Measurements from ENCODE around the gene ZFYVE9.

Gene ZFYVE9

DNA sequence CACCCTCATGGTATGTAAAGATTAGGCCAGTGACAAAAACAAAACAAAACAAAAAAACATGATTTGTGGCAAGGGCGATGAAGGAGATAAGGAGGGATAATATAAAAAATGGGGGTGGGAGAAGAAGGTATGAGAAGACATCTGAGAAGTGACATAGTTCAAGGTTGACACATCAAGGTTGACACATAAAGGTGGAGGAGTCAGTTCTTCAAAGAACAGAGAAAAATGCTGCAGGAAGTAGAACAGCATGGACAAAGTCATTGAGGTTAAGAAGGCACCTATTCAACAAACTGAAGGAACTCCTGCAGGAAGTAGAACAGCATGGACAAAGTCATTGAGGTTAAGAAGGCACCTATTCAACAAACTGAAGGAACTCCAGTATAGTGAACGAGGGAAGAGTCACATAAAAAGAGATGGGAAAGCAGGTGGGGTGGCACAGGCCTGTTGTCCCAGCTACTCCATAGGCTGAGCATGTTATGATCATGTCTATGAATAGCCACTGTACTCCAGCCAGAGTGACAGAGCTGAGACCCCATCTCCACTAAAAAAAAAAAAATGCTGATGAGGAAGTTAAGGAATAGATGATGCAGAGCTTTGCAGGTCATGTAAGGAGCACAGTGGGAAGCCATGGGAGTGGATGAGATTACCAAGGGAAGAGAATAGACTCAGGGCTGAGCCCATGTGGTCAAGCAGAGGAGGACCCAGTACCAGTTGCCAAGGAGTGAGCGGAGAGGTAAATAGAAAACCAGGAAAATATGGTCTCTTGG, 101.5 kb downstream of the ZFYVE9 start:
- no peak for DNase-seq
- ATAC-seq (ENCODE audit: insufficient read depth, low read depth) = peak; percentile 40; the same call in 1 of the 3 replicates
- Histone ChIP-seq H3K27ac (ENCODE audit: low read length) (no peak overlapping the region), H3K4me1 (ENCODE audit: insufficient read depth, low read length) (0 out of 2 replicates have a peak, but pooled peaks cover 4% of the 10 kb centered on the region), H3K36me3 (ENCODE audit: insufficient read depth, low read length) (peaks cover 19% of the 10 kb centered on the region), H3K27me3 (ENCODE audit: insufficient read depth, low read length, poor library complexity) (no peaks in the 10 kb centered on the region), H3K4me2 (ENCODE audit: insufficient read depth, low read length) (no peak overlapping the region), H4K20me1 (ENCODE audit: insufficient read depth, low read length) (no peaks in the 10 kb centered on the region), H3K9ac (ENCODE audit: low read depth, low read length) (no peak overlapping the region), H3K4me3 (ENCODE audit: low read depth in 1 of 2, low read length in 2 of 2) (no peak overlapping the region), H3K9me3 (ENCODE audit: insufficient read depth, low read length, severe bottlenecking) (no peaks in the 10 kb centered on the region), H3K79me2 (ENCODE audit: insufficient read depth, low read length) (peaks cover 18% of the 10 kb centered on the region; the same call in 1 of the 2 replicates), H2AFZ (ENCODE audit: low read depth, low read length) (no peak overlapping the region)
- TF ChIP-seq, protein P1, sequence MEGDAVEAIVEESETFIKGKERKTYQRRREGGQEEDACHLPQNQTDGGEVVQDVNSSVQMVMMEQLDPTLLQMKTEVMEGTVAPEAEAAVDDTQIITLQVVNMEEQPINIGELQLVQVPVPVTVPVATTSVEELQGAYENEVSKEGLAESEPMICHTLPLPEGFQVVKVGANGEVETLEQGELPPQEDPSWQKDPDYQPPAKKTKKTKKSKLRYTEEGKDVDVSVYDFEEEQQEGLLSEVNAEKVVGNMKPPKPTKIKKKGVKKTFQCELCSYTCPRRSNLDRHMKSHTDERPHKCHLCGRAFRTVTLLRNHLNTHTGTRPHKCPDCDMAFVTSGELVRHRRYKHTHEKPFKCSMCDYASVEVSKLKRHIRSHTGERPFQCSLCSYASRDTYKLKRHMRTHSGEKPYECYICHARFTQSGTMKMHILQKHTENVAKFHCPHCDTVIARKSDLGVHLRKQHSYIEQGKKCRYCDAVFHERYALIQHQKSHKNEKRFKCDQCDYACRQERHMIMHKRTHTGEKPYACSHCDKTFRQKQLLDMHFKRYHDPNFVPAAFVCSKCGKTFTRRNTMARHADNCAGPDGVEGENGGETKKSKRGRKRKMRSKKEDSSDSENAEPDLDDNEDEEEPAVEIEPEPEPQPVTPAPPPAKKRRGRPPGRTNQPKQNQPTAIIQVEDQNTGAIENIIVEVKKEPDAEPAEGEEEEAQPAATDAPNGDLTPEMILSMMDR (IDR thresholded peaks at IDR 0.05; ENCODE audit: borderline replicate concordance, extremely low read depth, low read length, poor library complexity, severe bottlenecking) = no peak
- TF ChIP-seq EZH2 (IDR thresholded peaks at IDR 0.05; ENCODE audit: borderline replicate concordance, low read depth, low read length, severe bottlenecking) = no peak

DNA sequence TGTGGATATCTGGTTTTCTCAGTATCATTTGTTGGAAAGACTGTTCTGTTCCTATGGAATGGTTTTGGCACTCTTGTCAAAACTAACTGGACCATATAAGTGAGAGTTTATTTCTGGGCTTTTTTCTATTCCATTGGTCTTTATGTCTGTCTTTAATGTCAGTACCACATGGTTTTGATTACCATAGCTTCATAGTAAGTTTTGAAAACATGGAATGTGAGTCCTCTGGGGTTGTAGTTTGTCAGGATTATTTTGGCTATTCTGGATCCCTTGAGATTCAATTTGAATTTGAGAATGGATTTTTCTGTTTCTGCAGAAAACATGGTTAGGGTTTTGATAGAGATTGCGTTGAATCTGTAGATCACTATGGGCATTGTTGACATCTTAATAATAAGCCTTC, 107.9 kb downstream of the ZFYVE9 start:
- DNase-seq (no peak), ATAC-seq (ENCODE audit: insufficient read depth, low read depth) (no peak)
- no peak overlapping the region for H2AFZ ChIP-seq (ENCODE audit: low read depth, low read length)
- H3K27me3 ChIP-seq (ENCODE audit: insufficient read depth, low read length, poor library complexity) = no peaks in the 10 kb centered on the region
- no peaks in the 10 kb centered on the region for H3K9me3 ChIP-seq (ENCODE audit: insufficient read depth, low read length, severe bottlenecking)
- H3K9ac ChIP-seq (ENCODE audit: low read depth, low read length) = no peak overlapping the region
- H3K4me3 ChIP-seq (ENCODE audit: low read depth in 1 of 2, low read length in 2 of 2) = no peak overlapping the region
- H3K4me2 ChIP-seq (ENCODE audit: insufficient read depth, low read length) = no peak overlapping the region
- H3K27ac ChIP-seq (ENCODE audit: low read length) = no peak overlapping the region
- no peaks in the 10 kb centered on the region for H3K4me1 ChIP-seq (ENCODE audit: insufficient read depth, low read length)
- no peak for TF ChIP-seq EZH2 (IDR thresholded peaks at IDR 0.05; ENCODE audit: borderline replicate concordance, low read depth, low read length, severe bottlenecking)
- TF ChIP-seq, protein P1 (IDR thresholded peaks at IDR 0.05; ENCODE audit: borderline replicate concordance, extremely low read depth, low read length, poor library complexity, severe bottlenecking) = no peak
- H4K20me1 ChIP-seq (ENCODE audit: insufficient read depth, low read length) = no peaks in the 10 kb centered on the region
- peaks cover 52% of the 10 kb centered on the region for H3K79me2 ChIP-seq (ENCODE audit: insufficient read depth, low read length)
- H3K36me3 ChIP-seq (ENCODE audit: insufficient read depth, low read length) = peaks cover 9% of the 10 kb centered on the region

DNA sequence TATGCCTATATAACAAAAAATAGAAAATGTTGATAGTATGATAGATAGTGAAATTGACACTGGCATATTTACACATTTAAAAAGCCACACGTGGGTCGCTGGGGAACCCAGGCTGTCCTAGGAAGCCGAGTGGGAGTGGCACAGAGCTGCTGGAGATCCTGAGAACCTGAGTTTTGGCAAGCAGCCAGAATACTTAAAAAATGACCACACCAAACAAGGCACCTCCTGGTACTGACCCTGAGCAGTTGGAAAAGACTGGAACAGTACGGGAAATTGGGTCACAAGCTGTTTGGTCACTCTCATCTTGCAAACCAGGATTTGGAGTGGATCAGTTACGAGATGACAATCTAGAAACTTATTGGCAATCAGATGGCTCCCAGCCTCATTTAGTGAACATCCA, 111.5 kb downstream of the ZFYVE9 start:
- Histone ChIP-seq H3K36me3 (ENCODE audit: insufficient read depth, low read length) (peaks cover 4% of the 10 kb centered on the region), H3K27ac (ENCODE audit: low read length) (no peak overlapping the region), H3K79me2 (ENCODE audit: insufficient read depth, low read length) (peaks cover 63% of the 10 kb centered on the region), H3K9me3 (ENCODE audit: insufficient read depth, low read length, severe bottlenecking) (no peaks in the 10 kb centered on the region), H2AFZ (ENCODE audit: low read depth, low read length) (no peak overlapping the region), H4K20me1 (ENCODE audit: insufficient read depth, low read length) (no peaks in the 10 kb centered on the region), H3K9ac (ENCODE audit: low read depth, low read length) (no peak overlapping the region), H3K4me2 (ENCODE audit: insufficient read depth, low read length) (no peak overlapping the region), H3K4me3 (ENCODE audit: low read depth in 1 of 2, low read length in 2 of 2) (no peak overlapping the region), H3K27me3 (ENCODE audit: insufficient read depth, low read length, poor library complexity) (no peaks in the 10 kb centered on the region), H3K4me1 (ENCODE audit: insufficient read depth, low read length) (no peaks in the 10 kb centered on the region)
- ATAC-seq (ENCODE audit: insufficient read depth, low read depth) (no peak), DNase-seq (no peak)
- TF ChIP-seq EZH2 (IDR thresholded peaks at IDR 0.05; ENCODE audit: borderline replicate concordance, low read depth, low read length, severe bottlenecking) = no peak
- TF ChIP-seq, protein P1 (IDR thresholded peaks at IDR 0.05; ENCODE audit: borderline replicate concordance, extremely low read depth, low read length, poor library complexity, severe bottlenecking) = no peak

Data from DND-41 (cell line).